Activated CD4-positive, CD25-positive, alpha-beta regulatory T cell treated with anti-CD3 and anti-CD28 coated beads, Interleukin-2, amount 50 U/mL, for 72 hours (primary cell): ENCODE data around the gene DMRT1.
"Not testable (repeated sequence)": the region's sequence is repeated elsewhere in the genome, so short reads cannot be mapped to it uniquely, and the experiment has no call there.

Source experiments
- DNase-seq: peaks from one replicate; pipeline ENCODE4 v3.0.0; 2021

The DMRT1 gene

GRCh38 chr9:973295-973834, 131.9 kb downstream of the DMRT1 start:
- no peak for DNase-seq

DNA sequence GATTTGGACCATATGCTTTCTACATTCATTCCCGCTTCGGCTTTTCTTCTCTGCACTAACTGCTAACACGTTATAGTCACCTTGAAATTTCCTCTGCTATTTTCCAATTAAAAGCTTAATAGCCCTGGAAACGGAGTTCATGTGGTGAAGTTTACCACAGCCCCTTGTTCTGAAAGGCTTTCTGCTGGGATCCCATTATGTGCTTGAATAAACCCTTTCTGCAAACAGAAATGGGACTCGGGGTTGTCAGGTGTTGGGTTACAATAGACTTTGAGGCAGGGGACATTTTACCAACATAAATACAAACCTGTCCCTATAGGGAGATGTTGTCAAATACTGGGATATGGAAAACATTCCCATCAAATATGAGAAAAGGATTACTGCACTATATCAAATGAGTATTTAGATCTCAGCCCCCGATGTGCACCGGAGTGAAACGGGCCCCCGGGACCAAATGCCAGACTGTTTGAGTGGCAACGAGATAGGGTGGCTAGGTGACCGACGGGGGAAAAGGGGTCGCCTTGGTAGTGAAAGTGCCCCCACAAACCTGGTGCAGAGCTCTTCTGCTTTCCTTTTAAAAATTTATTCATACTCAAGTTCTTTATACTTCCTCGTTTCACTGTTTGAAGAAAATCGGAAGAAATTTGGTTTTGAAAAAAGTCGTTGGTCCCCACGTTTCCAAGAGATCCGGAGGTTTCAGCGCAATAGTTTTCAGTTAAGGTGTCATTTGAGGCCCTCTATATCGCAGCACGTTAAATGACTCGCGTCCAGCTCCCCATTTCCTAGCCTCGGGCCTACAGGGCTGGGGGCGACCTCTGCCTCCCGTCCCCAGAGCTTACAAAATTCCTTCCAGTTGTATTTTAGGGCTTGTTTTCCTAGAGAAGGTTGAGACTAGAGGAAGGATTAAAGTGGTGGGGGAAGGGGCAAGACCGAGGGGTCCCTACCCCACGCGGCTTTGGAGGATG, 132.8 kb downstream of the DMRT1 start:
- DNase-seq: no peak

- no peak for DNase-seq
Measured at GRCh38 chr9:974996-975739, 133.7 kb downstream of the DMRT1 start.

DNA sequence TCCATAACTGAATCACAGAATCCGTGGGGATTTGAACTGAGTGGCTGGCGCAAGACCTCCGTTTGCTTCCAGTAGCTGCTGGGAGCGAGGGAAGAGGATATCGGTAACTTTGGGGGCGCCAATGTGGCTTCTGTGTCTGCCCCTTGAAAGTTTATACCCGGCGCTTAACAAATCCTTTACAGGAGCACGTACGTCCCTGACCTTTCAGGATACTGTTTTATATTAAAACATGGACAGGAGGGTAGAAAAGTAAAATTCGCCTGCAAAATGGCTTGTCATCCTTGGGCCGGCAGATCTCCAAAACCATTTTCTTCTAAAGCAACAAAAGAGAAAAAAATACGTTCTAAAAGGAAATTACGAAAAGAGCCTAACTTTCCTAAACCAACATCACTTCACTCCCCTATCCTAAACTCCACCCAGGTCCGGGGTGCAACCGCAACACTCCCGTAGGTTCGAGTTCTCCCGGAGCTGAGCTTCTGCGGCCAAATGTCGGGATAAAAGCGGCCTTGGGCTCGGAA, 134.3 kb downstream of the DMRT1 start:
- DNase-seq: no peak

DNA sequence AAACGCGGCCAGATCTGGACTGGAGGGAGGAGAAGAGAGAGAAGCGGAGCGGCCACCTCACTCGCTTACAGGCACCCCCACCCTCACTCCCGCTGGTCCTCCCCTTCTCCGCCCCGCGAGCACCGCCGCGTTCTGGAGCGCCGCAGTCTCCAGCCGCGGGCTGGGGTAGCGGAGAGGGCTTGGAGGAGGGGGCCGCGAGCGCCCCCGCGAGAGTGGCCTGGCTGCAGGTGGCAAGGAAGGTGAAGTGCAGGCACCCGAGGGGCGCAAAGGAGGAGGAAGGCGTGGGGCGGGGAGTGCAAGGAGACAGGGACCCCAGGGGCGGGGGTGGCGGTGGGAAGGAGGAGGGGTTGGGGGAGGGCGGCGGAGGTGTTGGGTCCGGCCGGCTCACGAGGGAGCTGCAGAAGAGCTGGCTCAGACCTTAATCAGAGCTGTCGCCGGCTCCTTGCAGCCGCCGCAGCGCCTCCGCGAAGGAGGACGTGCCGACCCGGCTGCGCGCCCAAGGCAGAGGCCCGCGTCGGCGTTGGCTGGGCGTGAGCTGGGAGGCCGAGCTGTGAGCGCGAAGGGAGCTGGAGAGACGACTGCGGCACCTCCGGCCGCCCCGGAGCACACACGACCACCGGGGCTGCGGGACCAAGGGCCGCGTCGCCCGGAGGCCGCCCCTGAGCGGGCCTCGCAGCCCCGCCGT, 134.9 kb downstream of the DMRT1 start, which contains the start of gene DMRT3:
DMRT3 (plus strand) TSS at position 398 of the 685 bp plus-strand sequence. CDS start 347 bp downstream, outside the sequence.
- DNase-seq: no peak

GRCh38 chr9:976943-977837, 135.7 kb downstream of the DMRT1 start:
- DNase-seq: no peak

- DNase-seq: no peak
Measured at GRCh38 chr9:977838-978830, 136.6 kb downstream of the DMRT1 start.

DNA sequence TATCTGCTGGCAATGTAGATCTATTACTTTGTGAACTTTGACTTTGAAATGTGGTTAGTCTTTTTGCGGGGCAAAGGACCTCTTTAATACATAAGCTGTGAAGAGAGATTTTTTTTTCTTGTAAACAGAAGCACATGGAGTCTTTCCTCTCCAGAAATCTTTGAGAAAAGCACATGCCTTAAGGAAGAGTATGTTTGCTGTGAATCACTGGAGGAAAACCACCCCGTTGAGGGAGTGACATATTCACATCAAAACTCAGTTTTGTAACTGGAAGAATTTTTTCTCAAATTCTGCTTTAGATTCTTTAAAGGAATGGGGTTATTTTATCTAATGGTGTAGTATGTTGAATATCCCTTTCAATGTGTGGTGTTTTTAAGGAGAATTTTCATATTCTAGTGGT, 138.5 kb downstream of the DMRT1 start:
- DNase-seq: no peak

DNA sequence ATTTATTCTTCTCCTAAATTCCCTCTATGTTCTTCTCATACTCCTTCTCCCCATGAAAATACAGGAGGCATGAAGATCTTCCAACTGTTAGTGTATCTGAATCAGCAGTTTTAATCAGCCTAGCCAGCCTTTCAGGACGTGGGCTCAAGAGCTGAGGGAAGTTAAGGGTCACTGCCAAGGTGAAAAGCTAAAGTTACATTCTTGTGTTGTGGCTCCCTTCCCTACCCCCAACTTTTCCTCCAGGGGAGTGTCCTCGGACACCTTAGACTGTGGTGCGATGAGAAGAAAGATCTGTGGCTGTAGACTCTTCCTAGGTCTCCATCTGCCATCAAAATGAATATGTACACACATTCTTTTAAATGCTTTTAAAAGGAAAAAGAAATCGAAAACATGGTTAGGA, 139.1 kb downstream of the DMRT1 start:
- DNase-seq: no peak

GRCh38 chr9:981491-981898, 140.0 kb downstream of the DMRT1 start:
- DNase-seq: no peak

DNA sequence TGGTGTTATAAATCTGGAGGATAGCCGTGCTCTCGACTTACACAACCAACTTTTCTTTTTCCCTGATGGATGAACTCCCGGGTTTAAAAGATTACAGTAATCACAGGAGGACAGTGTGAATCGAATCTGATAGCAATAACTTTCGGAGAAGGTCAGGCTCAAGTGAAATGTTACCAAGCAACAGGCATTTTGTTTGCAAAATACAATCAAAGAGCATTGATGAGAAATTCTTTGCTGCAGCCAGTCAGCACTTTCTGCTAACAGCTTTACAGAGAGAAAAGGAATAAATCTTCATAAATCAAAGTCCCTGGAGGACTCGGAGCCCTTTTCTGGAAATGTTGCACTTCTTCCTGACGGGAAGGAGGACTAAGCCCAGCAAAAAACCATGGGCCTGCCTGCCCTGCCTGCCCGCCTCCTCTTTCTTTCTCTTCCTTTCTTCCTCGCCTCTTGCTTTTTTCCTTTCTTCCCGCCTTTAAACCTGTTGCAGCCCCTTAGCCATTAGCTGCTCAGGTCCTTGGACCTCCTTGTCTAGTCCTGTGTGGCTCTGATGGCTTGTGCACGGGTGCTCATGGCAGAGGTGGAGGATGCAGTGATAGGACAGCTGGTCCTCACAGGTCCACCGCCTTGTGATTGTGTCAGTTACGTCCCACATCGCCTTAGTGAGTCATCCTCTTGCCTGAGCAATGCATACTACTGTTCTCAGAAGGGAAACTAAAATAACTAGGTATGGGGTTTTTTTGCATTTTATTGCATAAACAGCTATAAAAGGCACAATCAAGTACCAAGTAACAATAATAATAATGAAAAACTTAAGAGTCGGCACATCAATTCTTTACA, 141.1 kb downstream of the DMRT1 start:
- DNase-seq: no peak

- no peak for DNase-seq
Measured at GRCh38 chr9:994005-994404, 152.5 kb downstream of the DMRT1 start.

DNA sequence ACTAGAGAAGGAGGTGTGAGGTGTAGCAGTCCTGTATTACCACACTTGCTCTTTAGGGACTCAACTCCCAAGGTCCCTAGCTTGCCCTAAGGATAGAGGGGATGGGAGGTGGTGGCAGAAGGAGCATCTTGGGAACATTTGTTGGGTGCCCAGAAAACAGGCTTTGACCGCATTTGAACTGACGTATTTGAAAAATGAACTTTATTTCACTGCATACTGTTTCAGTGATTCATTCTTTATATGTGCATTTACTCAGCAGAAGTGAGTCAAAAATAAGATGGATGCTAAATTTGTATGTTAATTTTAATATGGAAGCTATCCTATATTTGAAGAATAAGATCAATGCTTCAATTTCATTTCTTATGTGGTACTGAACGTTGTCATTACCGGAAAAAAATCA, 153.7 kb downstream of the DMRT1 start:
- DNase-seq: no peak

DNA sequence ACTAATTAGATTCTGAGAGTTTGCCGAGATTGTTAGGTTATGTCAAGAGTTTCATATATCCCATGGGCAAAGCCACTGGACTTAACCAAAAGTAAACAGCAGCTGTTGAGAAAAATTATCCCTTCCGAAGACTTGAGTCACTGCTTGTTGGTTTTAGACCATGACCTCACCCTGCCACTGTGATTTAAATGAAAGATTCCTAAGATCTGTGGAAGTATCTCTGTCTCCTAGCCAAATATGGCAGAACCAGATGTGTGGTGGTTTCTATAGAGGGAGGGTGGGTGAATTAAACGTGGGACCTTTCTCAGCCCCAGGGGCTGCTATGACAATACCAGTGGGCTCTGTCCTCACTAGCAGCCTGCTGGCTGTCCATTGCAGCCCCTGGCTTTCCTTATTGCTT, 154.3 kb downstream of the DMRT1 start:
- DNase-seq: no peak

DNA sequence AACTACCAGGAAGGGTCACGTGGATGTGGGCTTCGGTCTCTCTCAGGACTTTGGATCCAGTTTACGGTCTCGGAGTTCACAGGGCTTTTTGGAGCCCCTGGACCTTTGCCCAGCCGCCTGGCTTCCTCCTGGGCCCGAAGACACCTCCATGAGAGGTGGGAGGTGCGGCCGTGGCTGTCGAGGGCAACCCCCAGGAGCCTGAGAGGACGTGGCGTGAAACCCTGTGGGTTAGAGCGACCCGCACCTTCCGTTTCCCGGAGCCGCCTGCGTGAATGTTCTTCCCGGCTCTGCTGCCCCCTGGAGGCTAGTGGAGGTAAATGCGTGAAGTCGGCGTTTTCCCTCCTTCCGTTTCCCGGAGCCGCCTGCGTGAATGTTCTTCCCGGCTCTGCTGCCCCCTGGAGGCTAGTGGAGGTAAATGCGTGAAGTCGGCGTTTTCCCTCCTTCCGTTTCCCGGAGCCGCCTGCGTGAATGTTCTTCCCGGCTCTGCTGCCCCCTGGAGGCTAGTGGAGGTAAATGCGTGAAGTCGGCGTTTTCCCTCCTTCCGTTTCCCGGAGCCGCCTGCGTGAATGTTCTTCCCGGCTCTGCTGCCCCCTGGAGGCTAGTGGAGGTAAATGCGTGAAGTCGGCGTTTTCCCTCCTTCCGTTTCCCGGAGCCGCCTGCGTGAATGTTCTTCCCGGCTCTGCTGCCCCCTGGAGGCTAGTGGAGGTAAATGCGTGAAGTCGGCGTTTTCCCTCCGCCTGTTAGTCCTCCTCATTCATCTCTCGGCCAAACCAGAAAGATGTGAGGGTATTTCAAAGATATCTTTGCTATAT, 157.0 kb downstream of the DMRT1 start:
- not testable (repeated sequence) for DNase-seq

GRCh38 chr9:1001838-1002237, 160.3 kb downstream of the DMRT1 start:
- DNase-seq: no peak

GRCh38 chr9:1002678-1003077, 161.2 kb downstream of the DMRT1 start:
- DNase-seq: no peak

DNA sequence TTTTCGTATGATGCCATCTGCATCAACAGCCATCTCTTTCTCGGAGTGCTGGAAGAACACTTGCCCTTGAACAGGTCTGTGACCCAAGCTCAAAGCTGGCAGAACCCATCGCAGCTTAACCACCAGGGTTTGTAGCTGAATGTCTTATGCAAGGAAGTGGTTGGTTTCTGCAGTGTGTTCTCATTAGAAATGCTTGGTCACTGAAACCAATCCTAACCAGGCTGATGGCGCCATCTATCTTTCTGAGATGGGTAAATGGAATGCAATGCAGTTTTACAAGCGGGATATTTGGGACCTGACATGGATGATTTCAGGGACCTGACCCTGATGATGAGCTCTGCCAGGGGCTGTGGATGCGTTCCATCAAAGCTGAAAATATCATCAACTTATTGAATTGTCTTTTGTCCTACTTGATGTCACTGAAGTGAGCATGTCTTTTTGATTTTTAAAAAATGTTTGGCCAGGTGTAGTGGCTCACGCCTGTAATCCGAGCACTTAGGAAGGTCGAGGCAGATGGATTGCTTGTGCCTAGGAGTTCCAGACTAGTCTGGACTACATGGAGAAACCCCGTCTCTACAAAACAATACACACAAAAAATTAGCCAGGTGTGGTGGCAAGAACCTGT, 163.7 kb downstream of the DMRT1 start:
- no peak for DNase-seq
